ENCODE measurements around the gene CALD1. TPM values are rescaled to one million over a fixed set of nuclear protein-coding genes. Genes with fewer than 3 reads are reported as not detected.

The CALD1 gene
- total RNA-seq, 2 experiments from 2014 or later = 0.33 TPM; not detected in 1

- Mint-ChIP-seq H3K27ac (no peak overlapping the region), H3K27me3 (no peaks in the 10 kb centered on the region), H3K4me1 (ENCODE audit: low read depth) (peaks cover 5% of the 10 kb centered on the region), H3K36me3 (ENCODE audit: low read depth) (no peaks in the 10 kb centered on the region), H3K4me3 (no peak overlapping the region), H3K9me3 (no peaks in the 10 kb centered on the region)
- H3K36me3 ChIP-seq (ENCODE audit: insufficient read depth, low read length) = no peaks in the 10 kb centered on the region
- no peak overlapping the region for H3K4me3 ChIP-seq (ENCODE audit: low read length)
- no peak for DNase-seq
- H3K4me1 ChIP-seq (ENCODE audit: insufficient read depth, low read length) = no peaks in the 10 kb centered on the region
- ChIA-PET CTCF (interaction anchor here (1.0 kb wide), 1 partner anchor 308 kb away, joined by 3 read pairs; no protein-coding TSS in a partner anchor), POLR2A (no interaction called here)
- ATAC-seq (ENCODE audit: poor library complexity) = no peak
- intact Hi-C loops (cut with DNase I, micrococcal nuclease) = no loop called here
- no peak overlapping the region for H3K27ac ChIP-seq (ENCODE audit: low read depth in 1 of 2, low read length in 2 of 2)
- H3K27me3 ChIP-seq (ENCODE audit: control insufficient read depth in 1 of 2, insufficient read depth in 2 of 2, low read length in 2 of 2) = no peaks in the 10 kb centered on the region
- no peaks in the 10 kb centered on the region for H3K9me3 ChIP-seq (ENCODE audit: control insufficient read depth in 1 of 2, insufficient read depth in 1 of 2, low read length in 2 of 2)
- no peak for TF ChIP-seq CTCF (IDR thresholded peaks at IDR 0.05)
Observed at GRCh38 chr7:134940729-134941128, 161.3 kb downstream of the CALD1 start.

DNA sequence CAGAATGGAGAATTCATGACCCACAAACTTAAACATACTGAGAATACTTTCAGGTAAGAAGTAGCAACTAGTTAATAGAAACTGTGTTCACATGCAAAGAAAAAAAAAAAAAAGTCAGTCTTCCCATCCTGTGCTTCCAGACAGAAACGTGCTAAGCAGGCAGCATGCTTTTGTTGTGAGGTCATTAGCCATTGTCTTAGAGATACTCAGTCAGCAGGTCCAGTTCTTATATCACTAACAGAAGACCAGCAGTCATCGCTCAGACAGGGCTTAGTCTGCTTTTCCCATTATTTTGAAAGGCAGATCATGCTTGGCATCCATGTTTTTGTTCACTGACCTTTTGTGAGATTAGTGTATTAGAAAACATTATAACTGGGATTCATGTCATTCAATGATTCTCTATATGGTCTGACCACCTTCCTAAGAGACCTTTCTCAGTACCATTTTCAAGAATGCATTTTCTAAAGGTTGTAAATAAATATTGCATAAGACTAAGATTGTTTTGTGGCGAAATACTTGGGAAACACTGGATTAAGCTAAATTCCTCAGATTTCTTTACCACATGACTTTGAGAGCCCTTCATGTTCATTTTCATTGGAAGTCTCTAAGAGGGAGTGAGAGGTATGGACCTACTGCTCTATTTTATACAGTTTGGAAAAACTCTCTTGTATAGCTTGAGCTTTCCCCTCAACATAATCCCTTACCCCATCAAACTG lies 161.9 kb downstream of the CALD1 start:
- no peaks in the 10 kb centered on the region for H3K4me1 ChIP-seq (ENCODE audit: insufficient read depth, low read length)
- Mint-ChIP-seq H3K27me3 (no peaks in the 10 kb centered on the region), H3K4me1 (ENCODE audit: low read depth) (peaks cover 11% of the 10 kb centered on the region), H3K36me3 (ENCODE audit: low read depth) (no peaks in the 10 kb centered on the region), H3K27ac (no peak overlapping the region), H3K4me3 (no peak overlapping the region), H3K9me3 (no peaks in the 10 kb centered on the region)
- H3K27ac ChIP-seq (ENCODE audit: low read depth in 1 of 2, low read length in 2 of 2) = no peak overlapping the region
- H3K27me3 ChIP-seq (ENCODE audit: control insufficient read depth in 1 of 2, insufficient read depth in 2 of 2, low read length in 2 of 2) = no peaks in the 10 kb centered on the region
- no peak for DNase-seq
- ChIA-PET POLR2A (no interaction called here), CTCF (interaction anchor here (1.0 kb wide), 1 partner anchor 308 kb away, joined by 3 read pairs; no protein-coding TSS in a partner anchor)
- no peak for TF ChIP-seq CTCF (IDR thresholded peaks at IDR 0.05)
- ATAC-seq (ENCODE audit: poor library complexity) = no peak
- no peaks in the 10 kb centered on the region for H3K9me3 ChIP-seq (ENCODE audit: control insufficient read depth in 1 of 2, insufficient read depth in 1 of 2, low read length in 2 of 2)
- intact Hi-C loops (cut with DNase I, micrococcal nuclease) = no loop called here
- H3K36me3 ChIP-seq (ENCODE audit: insufficient read depth, low read length) = no peaks in the 10 kb centered on the region
- H3K4me3 ChIP-seq (ENCODE audit: low read length) = no peak overlapping the region

GRCh38 chr7:134941952-134942351 lies 162.5 kb downstream of the CALD1 start:
- no peak for ATAC-seq (ENCODE audit: poor library complexity)
- no peak for DNase-seq
- H3K27me3 Mint-ChIP-seq = no peaks in the 10 kb centered on the region
- Histone ChIP-seq H3K27me3 (ENCODE audit: control insufficient read depth in 1 of 2, insufficient read depth in 2 of 2, low read length in 2 of 2) (no peaks in the 10 kb centered on the region), H3K9me3 (ENCODE audit: control insufficient read depth in 1 of 2, insufficient read depth in 1 of 2, low read length in 2 of 2) (no peaks in the 10 kb centered on the region), H3K4me3 (ENCODE audit: low read length) (no peak overlapping the region), H3K4me1 (ENCODE audit: insufficient read depth, low read length) (no peaks in the 10 kb centered on the region), H3K27ac (ENCODE audit: low read depth in 1 of 2, low read length in 2 of 2) (no peak overlapping the region), H3K36me3 (ENCODE audit: insufficient read depth, low read length) (no peaks in the 10 kb centered on the region)
- H3K27ac Mint-ChIP-seq = no peak overlapping the region
- peaks cover 16% of the 10 kb centered on the region for H3K4me1 Mint-ChIP-seq (ENCODE audit: low read depth)
- ChIA-PET POLR2A (no interaction called here), CTCF (no interaction called here)
- H3K36me3 Mint-ChIP-seq (ENCODE audit: low read depth) = no peaks in the 10 kb centered on the region
- H3K4me3 Mint-ChIP-seq = no peak overlapping the region
- H3K9me3 Mint-ChIP-seq = no peaks in the 10 kb centered on the region
- no peak for TF ChIP-seq CTCF (IDR thresholded peaks at IDR 0.05)
- intact Hi-C loops (cut with DNase I, micrococcal nuclease) = no loop called here
